Measurements from ENCODE around the gene S100A1.
A peak's percentile ranks its signal among the peaks of the same experiment; 100 is the strongest.
"Not testable (repeated sequence)": the region's sequence is repeated elsewhere in the genome, so short reads cannot be mapped to it uniquely, and the experiment has no call there.

S100A1 gene

GRCh38 chr1:153670859-153671627, 42.8 kb downstream of the S100A1 start, which contains the start of gene ILF2:
Gene ILF2 (minus strand): TSS chr1:153670993. CDS start chr1:153670922, 71 bp downstream.
- Histone ChIP-seq H3K4me3 (replicated peaks; ENCODE audit: insufficient read depth, low read length) (peak within 1 kb of the TSS; percentile 97), H3K27me3 (ENCODE audit: insufficient read depth, poor library complexity, severe bottlenecking) (no peaks in the 10 kb centered on the region), H3K27ac (replicated peaks) (peak within 1 kb of the TSS; percentile 88)
- TF ChIP-seq GABPA (IDR thresholded peaks at IDR 0.05; ENCODE audit: low read depth) (no peak), REST (IDR thresholded peaks at IDR 0.05; ENCODE audit: insufficient replicate concordance, low read depth) (peak; percentile 68), POLR2AphosphoS5 (IDR thresholded peaks at IDR 0.05; ENCODE audit: low read depth) (peak; percentile 90)
- DNase-seq (ENCODE audit: low read depth in 1 of 2, low spot score in 1 of 2): peak; percentile 99 to 100

GRCh38 chr1:153671628-153672353, 43.6 kb downstream of the S100A1 start:
- not testable (repeated sequence) for H3K27me3 ChIP-seq (ENCODE audit: insufficient read depth, poor library complexity, severe bottlenecking)
- DNase-seq (ENCODE audit: low read depth in 1 of 2, low spot score in 1 of 2): peak in 1 of 2 experiments; percentile 77
- peak overlapping the region; percentile 49 for H3K27ac ChIP-seq (replicated peaks)
- H3K4me3 ChIP-seq (replicated peaks; ENCODE audit: insufficient read depth, low read length): peak overlapping the region; percentile 70

GRCh38 chr1:153673511-153673910, 45.3 kb downstream of the S100A1 start:
- H3K27me3 ChIP-seq (ENCODE audit: insufficient read depth, poor library complexity, severe bottlenecking): peaks cover 5% of the 10 kb centered on the region
- DNase-seq (ENCODE audit: low read depth in 1 of 2, low spot score in 1 of 2): no peak
- H3K4me3 ChIP-seq (replicated peaks; ENCODE audit: insufficient read depth, low read length): no peak overlapping the region
- no peak overlapping the region for H3K27ac ChIP-seq (replicated peaks)
- no peak for TF ChIP-seq GABPA (IDR thresholded peaks at IDR 0.05; ENCODE audit: low read depth)
- no peak for TF ChIP-seq SPI1 (IDR thresholded peaks at IDR 0.05; ENCODE audit: borderline replicate concordance, low read depth)
- TF ChIP-seq CTCF (IDR thresholded peaks at IDR 0.05; ENCODE audit: insufficient read depth, low read length): no peak
- no peak for TF ChIP-seq REST (IDR thresholded peaks at IDR 0.05; ENCODE audit: insufficient replicate concordance, low read depth)
- TF ChIP-seq POLR2AphosphoS5 (IDR thresholded peaks at IDR 0.05; ENCODE audit: low read depth): no peak

- Histone ChIP-seq H3K27ac (replicated peaks) (no peak overlapping the region), H3K27me3 (ENCODE audit: insufficient read depth, poor library complexity, severe bottlenecking) (peaks cover 31% of the 10 kb centered on the region), H3K4me3 (replicated peaks; ENCODE audit: insufficient read depth, low read length) (peak overlapping the region; percentile 35)
- TF ChIP-seq CTCF (IDR thresholded peaks at IDR 0.05; ENCODE audit: insufficient read depth, low read length) (peak; percentile 96), POLR2AphosphoS5 (IDR thresholded peaks at IDR 0.05; ENCODE audit: low read depth) (no peak), REST (IDR thresholded peaks at IDR 0.05; ENCODE audit: insufficient replicate concordance, low read depth) (no peak), GABPA (IDR thresholded peaks at IDR 0.05; ENCODE audit: low read depth) (no peak)
- peak in 1 of 2 experiments; percentile 49 for DNase-seq (ENCODE audit: low read depth in 1 of 2, low spot score in 1 of 2)
Observed at GRCh38 chr1:153677718-153678518, 49.7 kb downstream of the S100A1 start.
